ENCODE measurements around the gene TUBB2A.
"Not testable (repeated sequence)": the region's sequence is repeated elsewhere in the genome, so short reads cannot be mapped to it uniquely, and the experiment has no call there.

Gene TUBB2A

DNA sequence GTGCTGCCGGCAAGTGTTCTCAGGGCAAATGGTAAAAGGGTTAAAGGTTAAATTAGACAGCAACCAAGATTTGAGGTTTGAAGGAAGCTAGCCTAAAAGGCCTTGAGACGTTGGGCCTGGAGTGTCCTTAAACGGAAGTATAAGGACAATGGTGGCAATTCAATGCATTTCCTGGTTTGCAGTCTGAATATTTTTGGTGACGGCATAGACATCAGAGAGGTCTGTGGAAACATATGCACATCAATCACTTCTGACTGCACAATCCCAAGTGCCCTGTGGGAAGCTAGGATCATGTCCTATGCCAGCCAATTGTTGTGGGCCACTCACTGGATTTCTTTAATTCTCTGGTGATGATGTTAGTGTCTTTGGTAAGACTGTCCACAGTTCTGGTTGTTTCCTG, 25.7 kb upstream of the TUBB2A start:
- DNase-seq (ENCODE audit: extremely low spot score, insufficient read length, low read depth) (no peak), FAIRE-seq (no peak)

DNA sequence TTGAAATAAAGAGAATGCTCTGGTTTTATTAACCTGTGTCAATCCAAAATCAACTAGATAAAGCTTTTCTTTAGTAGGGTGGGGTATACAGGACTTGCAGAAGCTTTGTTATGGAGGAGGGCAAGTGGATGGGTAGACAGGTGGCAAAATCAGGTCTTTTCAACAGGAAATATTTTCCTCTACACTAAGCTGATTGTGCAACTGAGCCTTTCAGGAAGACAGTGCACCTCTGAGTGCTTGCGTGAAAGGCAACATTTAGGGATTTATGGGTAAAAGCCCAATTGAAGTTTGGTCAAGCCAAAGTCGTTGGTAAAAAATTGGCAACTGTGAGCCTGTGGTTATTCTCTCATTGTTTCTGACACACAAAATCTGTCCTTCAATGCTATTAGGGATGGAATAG, 23.8 kb upstream of the TUBB2A start:
- DNase-seq (ENCODE audit: extremely low spot score, insufficient read length, low read depth) = no peak
- FAIRE-seq = no peak

DNA sequence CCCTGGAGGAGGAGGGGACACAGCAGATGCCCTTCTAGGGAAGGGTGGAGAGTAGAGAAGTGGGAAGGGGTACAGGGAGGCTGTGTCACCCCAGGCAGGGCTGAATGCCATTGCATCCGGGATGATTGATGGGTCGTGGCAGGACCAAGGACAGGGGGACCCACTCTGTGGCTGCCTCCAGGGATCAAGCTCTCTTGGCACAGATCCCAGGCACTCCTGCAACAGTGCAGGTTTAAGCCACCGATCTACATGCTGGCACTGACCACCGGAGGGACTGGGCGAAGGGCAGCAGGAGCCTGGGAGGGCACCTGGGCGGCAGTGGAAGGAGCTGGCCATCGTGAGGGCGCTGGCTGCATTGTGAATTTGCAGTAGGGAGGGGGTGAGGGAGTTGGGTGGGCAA, 22.6 kb upstream of the TUBB2A start:
- not testable (repeated sequence) for DNase-seq (ENCODE audit: extremely low spot score, insufficient read length, low read depth); FAIRE-seq

DNA sequence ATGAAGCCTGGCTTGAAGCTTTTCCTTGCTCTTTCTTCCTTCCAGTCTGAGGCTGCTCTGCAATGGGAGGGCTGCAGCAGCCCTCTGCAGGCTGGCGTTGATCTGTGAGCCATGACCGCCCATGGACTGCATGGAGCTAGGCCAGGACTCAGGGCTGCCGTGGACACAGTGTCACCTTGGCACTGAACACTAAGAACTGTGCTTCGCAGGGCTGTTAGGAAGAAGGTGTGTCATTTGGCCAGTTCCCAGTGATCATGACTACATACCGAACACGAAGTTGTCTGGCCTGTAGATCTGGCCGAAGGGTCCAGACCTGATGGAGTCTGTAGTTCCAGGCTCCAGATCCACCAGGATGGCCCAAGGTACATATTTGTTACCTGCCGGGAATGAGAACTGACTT, 21.3 kb upstream of the TUBB2A start:
- not testable (repeated sequence) for FAIRE-seq; DNase-seq (ENCODE audit: extremely low spot score, insufficient read length, low read depth)

DNA sequence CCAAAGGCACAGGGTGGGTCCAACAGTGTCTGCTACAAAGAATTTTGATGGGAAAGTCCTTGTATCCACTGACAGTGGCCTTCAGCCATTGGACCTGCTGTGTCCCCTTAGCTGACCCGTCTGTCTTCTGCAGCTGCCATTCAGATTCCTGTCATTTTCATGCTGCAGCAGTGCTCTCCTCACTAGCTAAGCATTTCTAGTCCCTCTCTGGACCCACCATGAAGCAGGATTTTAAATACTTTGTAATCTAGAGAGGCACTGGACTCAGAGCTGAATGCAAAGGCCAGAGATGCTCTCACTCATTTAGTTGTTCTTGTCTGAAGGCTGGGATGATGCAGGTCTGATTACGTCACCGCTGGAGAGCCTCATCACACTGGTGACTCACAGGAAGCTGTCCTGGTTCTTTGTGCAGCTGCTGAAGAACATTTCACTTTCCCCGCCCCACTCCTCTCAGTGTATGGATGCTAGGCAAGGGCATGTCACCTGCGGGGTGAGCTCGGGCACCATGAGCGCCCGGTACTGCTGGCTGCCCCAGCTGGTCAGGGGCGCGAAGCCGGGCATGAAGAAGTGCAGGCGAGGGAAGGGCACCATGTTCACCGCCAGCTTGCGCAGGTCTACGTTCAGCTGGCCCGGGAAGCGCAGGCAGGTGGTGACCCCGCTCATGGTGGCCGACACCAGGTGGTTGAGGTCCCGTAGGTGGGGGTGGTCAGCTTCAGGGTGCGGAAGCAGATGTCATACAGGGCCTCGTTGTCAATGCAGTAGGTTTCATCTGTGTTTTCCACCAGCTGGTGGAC, 19.4 kb upstream of the TUBB2A start:
- no peak for FAIRE-seq
- DNase-seq (ENCODE audit: extremely low spot score, insufficient read length, low read depth) = no peak

DNA sequence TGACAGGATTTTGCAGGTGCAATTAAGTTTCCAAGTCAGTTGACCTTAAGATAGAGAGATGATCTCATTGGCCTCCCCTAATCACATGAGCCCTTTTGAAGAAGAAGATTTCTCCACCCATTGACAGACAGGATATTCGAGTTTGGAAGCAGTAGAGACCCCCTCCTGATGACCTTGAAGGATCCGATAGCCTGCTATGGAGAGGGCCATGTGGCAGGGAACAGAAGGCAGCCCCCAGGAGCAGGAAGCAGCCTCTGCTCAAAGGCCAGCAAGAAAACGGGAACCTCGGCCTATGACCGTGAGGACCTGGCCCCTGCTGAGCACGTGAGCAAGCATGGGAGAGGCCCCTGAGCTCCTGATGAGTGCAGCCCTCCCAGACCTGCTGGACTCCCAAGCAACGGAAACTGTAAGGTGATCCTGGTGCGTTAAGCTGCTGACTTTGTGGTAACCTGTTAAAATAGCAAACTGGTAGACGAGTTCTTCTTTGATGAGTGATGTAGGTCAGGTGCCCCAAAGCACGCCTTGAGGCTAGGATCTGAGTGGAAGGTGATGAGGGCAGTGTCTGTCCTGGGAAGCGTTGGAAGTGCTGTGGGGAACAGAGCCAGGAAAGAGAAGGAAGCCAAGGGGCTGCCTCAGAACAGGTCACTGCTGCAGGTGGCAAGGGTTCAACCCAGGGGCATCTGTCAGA, 18.5 kb upstream of the TUBB2A start:
- DNase-seq (ENCODE audit: extremely low spot score, insufficient read length, low read depth) (no peak), FAIRE-seq (no peak)

DNA sequence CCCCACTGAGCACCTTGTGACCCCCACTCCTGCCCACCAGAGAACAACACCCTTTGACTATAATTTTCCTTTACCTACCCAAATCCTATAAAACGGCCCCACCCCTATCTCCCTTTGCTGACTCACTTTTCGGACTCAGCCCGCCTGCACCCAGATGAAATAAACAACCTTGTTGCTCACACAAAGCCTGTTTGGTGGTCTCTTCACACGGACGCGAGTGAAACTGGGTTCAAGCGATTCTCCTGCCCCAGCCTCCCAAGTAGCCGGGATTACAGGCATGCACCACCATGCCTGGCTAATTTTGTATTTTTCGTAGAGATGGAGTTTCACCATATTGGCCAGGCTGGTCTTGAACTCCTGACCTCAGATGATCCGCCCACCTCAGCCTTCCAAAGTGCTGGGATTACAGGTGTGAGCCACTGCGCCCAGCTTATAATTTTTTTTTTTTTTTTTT, 16.3 kb upstream of the TUBB2A start:
- not testable (repeated sequence) for DNase-seq (ENCODE audit: extremely low spot score, insufficient read length, low read depth); FAIRE-seq

DNA sequence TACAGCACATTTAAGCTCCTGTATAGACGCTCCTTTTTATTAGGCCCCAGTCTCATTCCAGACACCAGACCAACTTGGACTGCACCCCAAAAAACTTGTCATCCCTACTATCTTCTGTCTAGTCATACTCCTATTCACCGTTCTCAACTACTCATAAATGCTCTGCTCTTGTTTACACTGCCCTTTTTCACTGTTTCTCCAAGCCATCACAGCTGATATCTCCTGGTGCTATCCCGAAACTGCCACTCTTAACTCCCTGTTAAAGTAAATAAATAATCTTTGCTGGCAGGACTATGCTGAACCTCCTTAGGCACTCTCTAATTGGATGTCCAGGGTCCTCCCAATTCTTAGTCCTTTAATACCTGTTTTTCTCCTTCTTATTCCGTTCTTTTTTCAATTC, 15.4 kb upstream of the TUBB2A start:
- DNase-seq (ENCODE audit: extremely low spot score, insufficient read length, low read depth); FAIRE-seq: not testable (repeated sequence)

DNA sequence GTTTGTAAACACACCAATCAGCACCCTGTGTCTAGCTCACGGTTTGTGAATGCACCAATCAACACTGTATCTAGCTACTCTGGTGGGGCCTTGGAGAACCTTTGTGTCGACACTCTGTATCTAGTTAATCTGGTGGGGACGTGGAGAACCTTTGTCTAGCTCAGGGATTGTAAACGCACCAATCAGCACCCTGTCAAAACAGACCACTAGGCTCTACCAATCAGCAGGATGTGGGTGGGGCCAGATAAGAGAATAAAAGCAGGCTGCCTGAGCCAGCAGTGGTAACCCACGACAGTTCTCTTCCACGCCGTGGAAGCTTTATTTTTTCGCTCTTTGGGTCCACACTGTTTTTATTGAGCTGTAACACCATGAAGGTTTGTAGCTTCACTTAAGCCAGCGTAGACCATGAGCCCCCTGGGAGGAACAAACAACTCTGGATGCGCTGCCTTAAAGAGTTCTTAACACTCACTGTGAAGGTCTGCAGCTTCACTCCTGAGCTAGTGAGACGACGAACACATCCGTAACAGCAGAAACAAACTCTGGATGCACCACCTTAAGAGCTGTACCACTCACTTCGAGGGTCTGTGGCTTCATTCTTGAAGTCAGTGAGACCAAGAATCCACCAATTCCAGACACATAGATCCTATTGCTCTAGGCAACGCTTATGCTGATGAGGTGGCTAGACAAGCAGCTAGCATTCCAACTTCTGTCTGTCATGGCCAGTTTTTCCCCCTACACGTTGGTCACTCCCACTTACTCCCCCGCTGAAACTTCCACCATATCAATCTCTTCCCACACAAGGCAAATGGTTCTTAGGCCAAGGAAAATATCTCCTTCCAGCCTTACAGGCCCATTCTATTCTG, 14.2 kb upstream of the TUBB2A start:
- FAIRE-seq; DNase-seq (ENCODE audit: extremely low spot score, insufficient read length, low read depth): not testable (repeated sequence)

DNA sequence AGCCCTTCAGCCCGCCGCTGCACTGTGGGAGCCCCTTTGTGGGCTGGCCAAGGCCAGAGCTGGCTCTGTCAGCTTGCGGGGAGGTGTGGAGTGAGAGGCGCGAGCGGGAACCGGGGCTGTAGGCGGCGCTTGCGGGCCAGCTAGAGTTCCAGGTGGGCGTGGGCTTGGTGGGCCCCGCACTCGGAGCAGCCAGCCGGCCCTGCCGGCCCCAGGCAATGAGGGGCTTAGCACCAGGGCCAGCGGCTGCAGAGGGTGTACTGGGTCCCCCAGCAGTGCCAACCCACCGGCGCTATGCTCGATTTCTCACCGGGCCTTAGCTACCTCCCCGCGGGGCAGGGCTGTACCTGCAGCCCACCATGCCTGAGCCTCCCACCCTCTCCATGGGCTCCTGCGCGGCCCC, 13.3 kb upstream of the TUBB2A start:
- FAIRE-seq; DNase-seq (ENCODE audit: extremely low spot score, insufficient read length, low read depth): not testable (repeated sequence)

DNA sequence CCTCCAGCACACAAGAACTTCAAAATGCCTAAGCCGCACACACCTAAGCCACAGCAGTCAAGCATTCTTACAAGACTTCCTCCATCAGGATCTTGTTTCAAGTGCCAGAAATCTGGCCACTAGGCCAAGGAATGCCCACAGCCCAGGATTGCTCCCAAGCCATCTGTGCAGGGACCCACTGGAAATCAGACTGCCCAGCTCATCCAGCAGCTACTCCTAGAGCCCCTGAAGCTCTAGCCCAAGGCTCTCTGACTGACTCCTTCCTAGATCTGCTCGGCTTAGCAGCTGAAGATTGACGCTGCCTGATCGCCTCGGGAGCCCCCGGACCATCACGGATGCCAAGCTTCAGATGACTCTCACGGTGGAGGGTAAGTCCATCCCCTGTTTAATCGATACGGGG, 10.7 kb upstream of the TUBB2A start:
- not testable (repeated sequence) for FAIRE-seq; DNase-seq (ENCODE audit: extremely low spot score, insufficient read length, low read depth)

DNA sequence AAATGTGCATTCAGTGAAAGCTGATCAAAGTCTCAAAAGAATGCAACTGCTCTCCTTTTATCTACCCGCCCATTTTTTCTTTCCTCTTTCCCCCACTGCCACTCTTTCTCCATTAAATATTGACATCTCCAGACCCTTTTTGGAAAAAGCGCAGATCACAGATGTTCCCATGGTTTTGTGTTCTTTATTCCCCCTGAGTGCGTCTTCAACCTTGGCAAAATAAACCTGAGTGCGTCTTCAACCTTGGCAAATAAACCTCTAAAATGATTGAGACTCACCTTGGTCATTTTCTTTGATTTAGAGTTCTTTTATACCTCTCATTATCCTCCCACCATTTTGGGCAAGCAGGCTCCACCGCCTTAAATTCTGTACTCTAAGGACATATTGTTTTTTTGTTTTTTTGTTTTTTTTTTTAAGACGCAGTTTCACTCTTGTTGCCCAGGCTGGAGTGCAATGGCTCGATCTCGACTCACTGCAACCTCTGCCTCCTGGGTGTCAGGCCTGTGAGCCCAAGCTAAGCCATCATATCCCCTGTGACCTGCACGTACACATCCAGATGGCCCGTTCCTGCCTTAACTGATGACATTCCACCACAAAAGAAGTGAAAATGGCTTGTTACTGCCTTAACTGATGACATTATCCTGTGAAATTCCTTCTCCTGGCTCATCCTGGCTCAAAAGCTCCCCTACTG, 9.3 kb upstream of the TUBB2A start:
- DNase-seq (ENCODE audit: extremely low spot score, insufficient read length, low read depth); FAIRE-seq: not testable (repeated sequence)

DNA sequence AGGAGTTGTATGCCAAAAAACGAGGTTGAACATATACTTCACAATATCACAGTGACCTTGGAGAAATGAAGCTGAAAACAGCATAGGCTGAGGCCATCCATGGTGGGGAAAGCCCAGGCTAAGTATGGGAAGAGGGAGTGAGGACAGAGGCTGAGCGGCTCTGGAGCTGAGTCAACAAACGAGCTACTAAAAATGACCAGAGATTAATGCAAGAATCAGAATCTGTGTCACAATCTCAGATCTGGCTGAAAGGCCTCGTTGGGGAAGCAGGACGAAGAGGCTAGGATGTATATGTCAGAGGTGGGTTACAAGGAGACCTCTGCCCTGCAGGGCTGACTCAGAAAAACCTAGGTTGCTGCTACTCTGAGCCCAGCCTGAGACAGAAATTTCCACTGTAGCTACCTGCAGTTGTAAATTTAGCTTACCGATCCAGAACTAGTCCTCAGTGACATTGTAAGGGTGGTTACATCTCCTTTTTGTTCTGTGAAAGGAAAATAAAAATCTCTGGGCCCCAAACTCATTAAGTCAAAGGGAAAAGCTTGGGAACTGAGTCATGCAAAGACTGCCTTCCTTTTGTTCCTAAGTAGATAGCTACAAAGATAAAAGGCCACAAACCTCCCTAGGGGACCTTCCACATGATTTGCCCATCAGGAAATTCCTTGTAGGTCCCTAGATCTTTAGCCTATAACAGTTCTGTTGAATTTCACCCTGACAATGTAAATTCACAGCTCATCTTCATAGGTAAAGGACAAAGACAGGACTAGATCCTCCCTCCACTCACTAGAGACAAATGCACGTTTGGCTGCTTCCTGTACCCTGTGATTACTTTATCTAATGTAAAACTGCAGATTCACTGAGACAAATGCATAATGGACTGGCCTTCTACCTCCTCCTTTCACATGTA, 8.5 kb upstream of the TUBB2A start:
- no peak for FAIRE-seq
- no peak for DNase-seq (ENCODE audit: extremely low spot score, insufficient read length, low read depth)

DNA sequence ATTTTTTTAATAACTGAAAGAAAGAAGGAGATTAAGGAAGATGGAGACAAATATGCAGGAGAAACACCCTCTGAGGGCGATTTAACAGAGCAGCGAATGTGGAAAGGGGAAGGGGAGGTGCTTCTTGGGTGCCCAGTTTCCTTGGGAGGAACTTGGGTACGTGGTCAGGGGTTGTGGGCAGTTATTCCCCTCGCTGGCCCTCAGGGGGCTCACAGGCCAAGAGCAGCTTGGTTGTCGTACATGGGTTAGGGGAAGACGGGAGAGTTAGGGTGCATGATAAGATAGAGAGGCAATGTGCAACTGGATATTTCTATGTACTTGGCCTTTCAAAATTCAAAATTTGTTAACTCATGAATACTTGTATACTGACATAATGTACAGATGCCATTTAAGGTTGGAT, 7.0 kb upstream of the TUBB2A start:
- FAIRE-seq = no peak
- DNase-seq (ENCODE audit: extremely low spot score, insufficient read length, low read depth) = no peak

DNA sequence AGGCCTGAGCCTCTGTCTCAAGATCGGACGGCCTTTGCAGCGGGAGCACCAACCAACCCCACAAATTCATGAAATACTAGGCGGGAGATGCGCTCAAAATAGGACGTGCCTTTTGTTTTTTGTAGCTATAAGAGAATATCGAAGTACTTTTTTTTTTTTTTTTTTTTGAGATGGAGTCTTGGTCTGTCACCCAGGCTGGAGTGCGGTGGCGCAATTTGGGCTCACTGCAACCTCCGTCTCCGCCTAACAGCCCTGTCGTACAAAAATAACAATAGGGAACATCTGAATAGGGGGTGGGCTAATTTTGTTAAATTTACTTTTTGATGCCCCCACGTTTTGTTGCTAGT, 5.9 kb upstream of the TUBB2A start:
- no peak for FAIRE-seq
- no peak for DNase-seq (ENCODE audit: extremely low spot score, insufficient read length, low read depth)

DNA sequence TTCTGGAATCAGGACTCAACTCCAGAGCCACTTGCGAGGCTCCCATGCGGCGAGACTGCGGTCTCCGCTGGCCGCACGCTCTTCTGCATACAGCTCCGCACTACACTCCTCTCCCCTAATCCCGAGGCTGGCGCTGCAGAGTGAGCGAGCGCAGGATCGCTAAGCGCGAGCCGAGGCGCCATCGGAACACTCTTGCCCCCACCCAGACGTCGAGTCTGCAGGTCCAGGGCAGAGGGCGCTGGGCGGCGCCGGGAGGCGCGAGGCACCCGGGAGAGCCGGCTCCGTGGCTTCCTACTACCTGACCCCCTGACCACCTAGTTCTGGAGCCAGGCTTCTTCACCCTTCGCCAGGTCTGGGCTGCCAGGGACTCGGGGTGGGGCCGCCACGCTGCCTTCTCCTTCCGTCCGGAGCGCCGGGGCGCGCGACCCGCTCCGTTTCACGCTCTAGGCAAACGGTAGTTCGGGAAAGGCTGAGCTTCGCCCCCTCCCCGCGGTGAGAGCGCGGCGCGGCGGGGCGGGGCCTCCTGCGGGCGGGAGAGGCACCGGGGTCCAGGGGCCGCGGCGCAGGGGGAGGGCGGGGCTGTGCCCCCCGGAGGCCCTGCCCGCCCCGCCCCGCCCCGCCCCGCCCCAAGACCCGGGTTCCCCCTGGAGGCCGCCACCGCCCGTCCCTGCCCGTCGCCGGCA, 5.4 kb upstream of the TUBB2A start:
- no peak for DNase-seq (ENCODE audit: extremely low spot score, insufficient read length, low read depth)
- no peak for FAIRE-seq

DNA sequence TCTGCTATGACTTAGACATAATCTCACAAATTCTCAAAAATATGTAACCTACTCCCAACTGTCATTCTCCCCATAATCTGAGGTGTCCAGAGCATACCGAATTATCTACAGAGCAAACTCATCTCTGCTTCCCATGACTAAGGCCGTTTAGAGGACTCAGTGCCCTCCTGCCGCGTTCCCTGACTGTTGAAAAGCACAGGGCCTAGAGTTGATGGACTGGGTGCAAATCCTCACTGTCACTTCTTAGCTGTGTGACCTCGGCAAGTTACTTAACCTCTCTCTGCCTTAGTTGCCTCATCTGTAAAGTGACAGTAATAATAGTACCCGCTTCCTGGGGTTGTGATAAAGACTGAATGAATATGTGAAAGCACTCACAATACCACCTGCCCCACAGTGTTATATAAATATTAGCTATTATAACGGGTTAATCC, 4.7 kb upstream of the TUBB2A start:
- no peak for DNase-seq (ENCODE audit: extremely low spot score, insufficient read length, low read depth)
- no peak for FAIRE-seq

Data from GM18507 (cell line).